ENCODE data around the gene DPH1. TPM values are rescaled to one million over a fixed set of nuclear protein-coding genes. Genes with fewer than 3 reads are reported as not detected.
A peak's percentile ranks its signal among the peaks of the same experiment; 100 is the strongest.

Gene DPH1
- total RNA-seq, 6 experiments from 2014 or later, result 65.9 to 81.6 (median 71.8) TPM

GRCh38 chr17:1986783-1987451 lies 43.0 kb upstream of the DPH1 start:
- no peak for TF ChIP-seq CTCF (IDR thresholded peaks at IDR 0.05)
- H3K27me3 Mint-ChIP-seq (ENCODE audit: insufficient read depth), result peaks cover 5% of the 10 kb centered on the region
- no peak overlapping the region for H3K27ac Mint-ChIP-seq
- no peaks in the 10 kb centered on the region for H3K36me3 Mint-ChIP-seq (ENCODE audit: low read depth)
- H3K4me3 Mint-ChIP-seq, result no peak overlapping the region
- no peak for DNase-seq
- H3K4me1 Mint-ChIP-seq (ENCODE audit: low read depth), result peaks cover 28% of the 10 kb centered on the region
- no peaks in the 10 kb centered on the region for H3K9me3 Mint-ChIP-seq

GRCh38 chr17:1989135-1989534 lies 40.8 kb upstream of the DPH1 start:
- peak; percentile 91 for DNase-seq
- peak overlapping the region; percentile 80 for H3K4me3 Mint-ChIP-seq
- TF ChIP-seq CTCF (IDR thresholded peaks at IDR 0.05), result no peak
- no peaks in the 10 kb centered on the region for H3K36me3 Mint-ChIP-seq (ENCODE audit: low read depth)
- peaks cover 28% of the 10 kb centered on the region for H3K4me1 Mint-ChIP-seq (ENCODE audit: low read depth)
- H3K27me3 Mint-ChIP-seq (ENCODE audit: insufficient read depth), result peaks cover 6% of the 10 kb centered on the region
- peak overlapping the region; percentile 96 for H3K27ac Mint-ChIP-seq
- H3K9me3 Mint-ChIP-seq, result no peaks in the 10 kb centered on the region

- H3K27me3 Mint-ChIP-seq (ENCODE audit: insufficient read depth), result peaks cover 9% of the 10 kb centered on the region
- no peaks in the 10 kb centered on the region for H3K9me3 Mint-ChIP-seq
These were observed 37.4 kb upstream of the DPH1 start for GRCh38 chr17:1992541-1992940.

GRCh38 chr17:1994707-1995106 lies 35.2 kb upstream of the DPH1 start:
- DNase-seq, result no peak
- Mint-ChIP-seq H3K4me1 (ENCODE audit: low read depth) (peaks cover 17% of the 10 kb centered on the region), H3K36me3 (ENCODE audit: low read depth) (no peaks in the 10 kb centered on the region)

More at GRCh38 chr17:1992541-1992940, 37.4 kb upstream of the DPH1 start:
- H3K27ac Mint-ChIP-seq, result no peak overlapping the region
- peaks cover 26% of the 10 kb centered on the region for H3K4me1 Mint-ChIP-seq (ENCODE audit: low read depth)
- H3K36me3 Mint-ChIP-seq (ENCODE audit: low read depth), result no peaks in the 10 kb centered on the region
- no peak for DNase-seq
- no peak for TF ChIP-seq CTCF (IDR thresholded peaks at IDR 0.05)
- no peak overlapping the region for H3K4me3 Mint-ChIP-seq

GRCh38 chr17:1995321-1995892 lies 34.5 kb upstream of the DPH1 start:
- Mint-ChIP-seq H3K27me3 (ENCODE audit: insufficient read depth) (peaks cover 13% of the 10 kb centered on the region), H3K9me3 (no peaks in the 10 kb centered on the region), H3K36me3 (ENCODE audit: low read depth) (no peaks in the 10 kb centered on the region), H3K4me1 (ENCODE audit: low read depth) (peaks cover 21% of the 10 kb centered on the region), H3K27ac (no peak overlapping the region), H3K4me3 (no peak overlapping the region)
- TF ChIP-seq CTCF (IDR thresholded peaks at IDR 0.05), result no peak
- no peak for DNase-seq

More at GRCh38 chr17:1994707-1995106, 35.2 kb upstream of the DPH1 start:
- no peak for TF ChIP-seq CTCF (IDR thresholded peaks at IDR 0.05)
- H3K9me3 Mint-ChIP-seq, result no peaks in the 10 kb centered on the region
- no peak overlapping the region for H3K27ac Mint-ChIP-seq
- peaks cover 13% of the 10 kb centered on the region for H3K27me3 Mint-ChIP-seq (ENCODE audit: insufficient read depth)
- H3K4me3 Mint-ChIP-seq, result no peak overlapping the region

Data from HFFc6 (cell line).